Endothelial cell of umbilical vein (primary cell): ENCODE data around the gene RP9. TPM values are rescaled to one million over a fixed set of nuclear protein-coding genes. Genes with fewer than 3 reads are reported as not detected.

Experiments used
- BruUV-seq: library from RNA; stranded (reverse); fragments of 400-500 nt; replicated peaks from 2 replicates; lab custom pipeline; 2021; lab: Mats Ljungman, UMichigan
- CTCF ChIA-PET: fragments of 300-600, 350-600 bp; sonication (Branson Sonifier 250); formaldehyde crosslinking; loops from one replicate; lab custom pipeline; 2021; ENCODE audit warnings: antibody characterized with exemption, inconsistent platforms; lab: Charles Lee
- POLR2A ChIA-PET: fragments of 300-600, 350-600 bp; sonication (Branson Sonifier 250); formaldehyde crosslinking; loops from one replicate; lab custom pipeline; 2021; ENCODE audit warnings: antibody characterized with exemption, inconsistent platforms; lab: Charles Lee
- DNase-seq: peaks from one replicate; pipeline ENCODE4 v3.0.0-alpha.2; 2011; ENCODE audit warnings: low read depth, low spot score
- FAIRE-seq: peaks from 2 replicates; lab custom pipeline; 2011; peaks lifted over from hg19 to GRCh38; lab: Jason Lieb, UNC
- H2AFZ ChIP-seq: 2 replicates; pipeline ENCODE4 v1.6.0; 2012; ENCODE audit warnings: low read depth, low read length, control low read depth, inconsistent platforms
- H3K27ac ChIP-seq: 2 replicates; pipeline ENCODE4 v1.5.1; 2011; ENCODE audit warnings: low read depth, mild to moderate bottlenecking, control low read depth, low read length, moderate library complexity; ENCODE audit not compliant: insufficient read depth
- H3K27me3 ChIP-seq, 2 experiments: 2 replicates each; pipeline versions ENCODE4 v1.6.0 to v1.6.1; 2011; ENCODE audit warnings: low read length in 2 of 2, mixed read lengths in 1 of 2; ENCODE audit not compliant: control insufficient read depth in 2 of 2, insufficient read depth in 2 of 2
- H3K36me3 ChIP-seq, 2 experiments: 2 replicates in 1 of 2; 3 replicates in 1 of 2; pipeline ENCODE4 v1.5.1; 2011; ENCODE audit warnings: low read length in 2 of 2, mild to moderate bottlenecking in 1 of 2, moderate library complexity in 1 of 2; ENCODE audit not compliant: control insufficient read depth in 2 of 2, insufficient read depth in 2 of 2; ENCODE audit errors: extremely low read depth in 1 of 2
- H3K4me1 ChIP-seq: 3 replicates; pipeline ENCODE4 v1.5.1; 2011; ENCODE audit warnings: mild to moderate bottlenecking, low read length; ENCODE audit not compliant: control insufficient read depth, insufficient read depth; ENCODE audit errors: extremely low read depth
- H3K4me2 ChIP-seq: 2 replicates; pipeline ENCODE4 v1.6.1; 2011; ENCODE audit warnings: low read length, control low read depth, mixed read lengths; ENCODE audit not compliant: insufficient read depth
- H3K4me3 ChIP-seq, 3 experiments: fragments of 200-600 bp in 1 of 3; sonication (generic), shearing (Covaris generic) in 1 of 3; replicated peaks in 1 of 3; 2 replicates each; pipeline ENCODE4 v1.5.1; 2011 to 2016; ENCODE audit warnings: control low read depth in 3 of 3, low read length in 3 of 3, mild to moderate bottlenecking in 2 of 3, inconsistent platforms in 1 of 3, low read depth in 1 of 3, moderate library complexity in 1 of 3; ENCODE audit not compliant: insufficient read depth in 1 of 3
- H3K79me2 ChIP-seq: 2 replicates; pipeline ENCODE4 v1.6.0; 2012; ENCODE audit warnings: low read length, inconsistent platforms; ENCODE audit not compliant: control insufficient read depth, insufficient read depth
- H3K9ac ChIP-seq: replicated peaks from 2 replicates; pipeline ENCODE3; 2011; ENCODE audit warnings: low read length, control low read depth; ENCODE audit not compliant: insufficient read depth; ENCODE audit errors: extremely low read depth
- H3K9me1 ChIP-seq: replicated peaks from 3 replicates; pipeline ENCODE4 v1.6.0; 2011; ENCODE audit warnings: mild to moderate bottlenecking, low read length; ENCODE audit not compliant: control insufficient read depth, insufficient read depth; ENCODE audit errors: extremely low read depth
- H3K9me3 ChIP-seq: replicated peaks from 2 replicates; pipeline ENCODE4 v1.5.1; 2012; ENCODE audit warnings: low read length, inconsistent platforms; ENCODE audit not compliant: control insufficient read depth, insufficient read depth
- H4K20me1 ChIP-seq: replicated peaks from 2 replicates; pipeline ENCODE3; 2011; ENCODE audit warnings: mild to moderate bottlenecking, low read length; ENCODE audit not compliant: control insufficient read depth, insufficient read depth; ENCODE audit errors: extremely low read depth
- EZH2 ChIP-seq: IDR thresholded peaks from 2 replicates; pipeline ENCODE4 v1.6.1; 2012; ENCODE audit warnings: borderline replicate concordance, low read depth, mild to moderate bottlenecking, moderate library complexity, low read length, inconsistent platforms; ENCODE audit not compliant: severe bottlenecking
- MAX ChIP-seq: IDR thresholded peaks from 2 replicates; pipeline ENCODE4 v1.6.1; 2011; ENCODE audit not compliant: insufficient read depth, insufficient read length
- POLR2A ChIP-seq: IDR thresholded peaks from 2 replicates; pipeline ENCODE4 v1.6.1; 2012; ENCODE audit warnings: low read depth, mild to moderate bottlenecking, control low read depth, low read length
- POLR2AphosphoS5 ChIP-seq: IDR thresholded peaks from 2 replicates; pipeline ENCODE4 v1.6.1; 2012; ENCODE audit warnings: low read depth, mild to moderate bottlenecking, control low read depth, low read length, moderate library complexity; ENCODE audit not compliant: insufficient read depth
- dilution Hi-C: fragments of 300-500 bp; cut with MboI; formaldehyde crosslinking; loops from one replicate; pipeline ENCODE4 v1.15.0; 2019; ENCODE audit warnings: low sequenced_read_pairs; ENCODE audit not compliant: extremely low pct_ligation_motif_present
- intact Hi-C: fragments of 100-400 bp; cut with micrococcal nuclease; formaldehyde crosslinking; loops from one replicate; pipeline ENCODE4 v1.10.0; 2022
- polyA plus RNA-seq, 4 experiments: library from polyadenylated mRNA; depleted of rRNA in 3 of 4; stranded (reverse) in 3 of 4; unstranded in 1 of 4; fragments of >200 nt; gene quantifications; 2 replicates each; pipeline versions ENCODE4 v1.2.1 to v1.2.3, GENCODE V29; 2011 to 2012; ENCODE audit warnings: missing spikeins in 1 of 4
- total RNA-seq: library from RNA; stranded (reverse); gene quantifications from 2 replicates; pipeline ENCODE4 v1.2.3, GENCODE V29; 2021

RP9 gene
- total and polyA plus RNA-seq, 2 donors (not counting 3 experiments of a cell fraction or from before 2014, with no cell fraction given) = 16.0 to 18.5 TPM

DNA sequence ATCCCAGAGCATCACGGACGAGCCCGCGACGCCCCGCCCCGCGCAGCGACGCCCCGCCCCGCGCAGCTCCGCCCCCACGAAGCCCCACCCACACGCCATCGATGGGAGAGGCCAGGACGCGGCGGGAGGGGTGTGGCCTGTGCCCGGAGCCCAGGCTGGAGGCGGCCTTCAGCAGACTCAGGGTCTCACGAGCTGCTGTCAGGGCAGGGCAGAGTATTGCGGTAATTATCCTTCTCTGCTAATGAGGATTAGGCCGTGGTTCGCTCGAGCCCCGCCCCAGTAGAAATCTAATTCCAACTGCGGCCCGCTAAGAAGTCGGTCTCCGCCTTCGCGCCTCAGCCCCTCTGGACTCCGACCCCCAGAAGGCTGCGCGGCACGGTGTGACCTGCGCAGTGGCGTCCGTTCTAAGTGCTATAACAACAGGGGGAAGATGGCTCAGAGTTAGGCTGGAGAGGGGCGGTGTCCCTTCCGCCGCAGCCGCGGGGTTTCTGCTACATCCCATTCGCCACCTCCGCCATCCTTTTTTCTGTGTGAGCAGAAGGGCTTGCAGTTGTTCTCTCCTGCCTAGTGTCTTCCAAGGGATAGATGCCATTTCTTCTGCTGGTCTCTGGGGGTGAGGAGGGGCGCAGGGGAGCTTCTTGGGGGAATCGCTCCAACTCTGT lies 46.3 kb downstream of the RP9 start:
- CTCF ChIA-PET = interaction anchor here (0.9 to 2.2 kb wide), 7 partner anchors 10 to 263 kb away, joined by 3 to 24 read pairs (median 4); partner anchors contain the start of gene RP9
- H3K9me1 ChIP-seq = no peaks in the 10 kb centered on the region
- no peaks in the 10 kb centered on the region for H3K9me3 ChIP-seq
- TF ChIP-seq POLR2AphosphoS5 (peak; percentile 63), MAX (peak; percentile 12), POLR2A (peak; percentile 52), EZH2 (no peak)
- H3K27ac ChIP-seq = peak overlapping the region; percentile 81
- H3K79me2 ChIP-seq = peaks cover 44% of the 10 kb centered on the region
- H4K20me1 ChIP-seq = peaks cover 2% of the 10 kb centered on the region
- DNase-seq (peak; percentile 96), FAIRE-seq (peak; percentile 78)
- H3K36me3 ChIP-seq = no peaks in the 10 kb centered on the region
- POLR2A ChIA-PET = interaction anchor here (0.6 to 1.0 kb wide), 6 partner anchors 10 to 301 kb away, joined by 3 to 6 read pairs (median 4); partner anchors contain the start of gene FKBP9
- no peaks in the 10 kb centered on the region for H3K27me3 ChIP-seq
- H3K4me3 ChIP-seq = peak overlapping the region; percentile 56 to 87 (median 81)
- BruUV-seq = no TSS peak
- peak overlapping the region; percentile 93 for H3K4me2 ChIP-seq
- dilution Hi-C loops = no loop called here
- intact Hi-C loops = loop anchor here (1.0 to 5.0 kb wide), 5 partner anchors 9 to 571 kb away; partner anchors contain the start of genes LSM5 and RP9
- peak overlapping the region; percentile 89 for H3K9ac ChIP-seq
- H3K4me1 ChIP-seq = peaks cover 15% of the 10 kb centered on the region
- peak overlapping the region; percentile 96 for H2AFZ ChIP-seq
